ENCODE data around the gene ZNF441.
"Not testable (repeated sequence)": the region's sequence is repeated elsewhere in the genome, so short reads cannot be mapped to it uniquely, and the experiment has no call there.

Gene ZNF441

GRCh38 chr19:11781295-11782057, 14.7 kb downstream of the ZNF441 start:
- no peak for DNase-seq

DNA sequence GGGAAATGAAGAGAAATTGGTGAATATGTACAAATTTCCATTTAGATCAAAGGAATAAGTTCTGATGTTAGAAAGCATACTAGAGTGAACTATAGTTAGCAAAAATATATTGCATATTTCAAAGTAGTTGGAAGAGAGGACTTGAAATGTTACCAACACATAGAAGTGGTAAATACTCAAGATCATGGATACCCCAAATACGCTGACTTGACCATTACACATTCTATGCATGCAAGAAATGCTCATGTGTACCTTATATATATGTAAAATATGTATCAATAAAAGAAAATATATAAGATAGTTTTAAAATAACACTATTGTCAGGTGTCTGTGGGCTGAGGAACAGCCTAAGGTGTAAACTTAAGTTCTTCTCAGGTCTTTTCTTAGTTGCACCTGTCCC, 17.0 kb downstream of the ZNF441 start:
- no peak for DNase-seq

- no peak for DNase-seq
Observed at GRCh38 chr19:11784356-11784755, 17.6 kb downstream of the ZNF441 start.

- DNase-seq: no peak
Observed at GRCh38 chr19:11787536-11787935, 20.7 kb downstream of the ZNF441 start.

GRCh38 chr19:11792942-11793341, 26.1 kb downstream of the ZNF441 start:
- DNase-seq: no peak

- DNase-seq: peak; percentile 62
Observed at GRCh38 chr19:11797491-11797890, 30.7 kb downstream of the ZNF441 start.

GRCh38 chr19:11798391-11799330, 31.9 kb downstream of the ZNF441 start, which contains the start of gene ZNF491:
ZNF491 (plus strand) TSS chr19:11798523; CDS start chr19:11805954, 7,431 bp downstream.
- peak; percentile 78 for DNase-seq

- DNase-seq: no peak
Observed at GRCh38 chr19:11806354-11807098, 39.7 kb downstream of the ZNF441 start.

DNA sequence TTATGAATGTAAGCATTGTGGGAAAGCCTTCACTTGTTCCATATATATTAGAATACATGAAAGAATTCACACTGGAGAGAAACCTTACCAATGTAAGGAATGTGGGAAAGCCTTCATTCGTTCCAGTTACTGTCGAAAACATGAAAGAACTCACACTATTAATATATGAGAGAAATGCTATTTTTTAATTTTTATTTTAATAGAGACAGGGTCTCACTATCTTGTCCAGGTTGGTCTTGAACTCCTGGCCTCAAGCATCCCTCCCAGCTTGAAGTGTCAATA, 40.2 kb downstream of the ZNF441 start:
- no peak for DNase-seq

GRCh38 chr19:11813703-11814028, 46.9 kb downstream of the ZNF441 start:
- DNase-seq: no peak

DNA sequence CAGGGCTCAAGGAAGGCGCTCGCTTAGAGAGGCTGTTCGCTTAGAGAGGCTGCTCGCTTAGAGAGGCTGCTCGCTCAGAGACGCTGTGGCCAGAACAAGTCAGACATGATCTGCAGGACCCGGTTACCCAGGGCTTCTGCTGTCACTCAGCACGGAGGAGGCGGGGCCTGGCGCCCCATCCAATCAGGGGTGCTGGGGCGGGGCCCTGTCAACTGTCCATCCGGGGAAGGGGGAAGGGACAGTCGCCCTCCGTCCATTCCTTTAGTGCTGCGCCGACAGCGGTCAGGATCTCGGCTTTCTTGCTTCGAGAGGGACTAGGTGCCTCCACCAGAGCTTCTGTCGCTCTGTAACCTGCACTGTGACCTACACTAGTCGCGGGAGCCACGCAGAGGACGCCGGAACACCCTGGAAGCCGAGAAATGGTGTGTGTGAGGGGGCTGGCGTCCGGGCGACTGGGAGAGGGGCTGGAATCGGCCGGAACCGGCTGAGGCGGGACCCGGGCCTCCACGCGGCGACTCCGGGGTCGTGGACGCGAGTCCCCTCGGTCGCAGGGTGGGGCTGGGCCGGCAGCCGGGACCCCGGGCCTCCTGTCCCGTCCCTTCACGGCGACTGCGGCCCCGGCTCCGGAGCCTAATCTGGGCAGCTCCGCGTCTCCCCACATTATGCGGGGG, 47.4 kb downstream of the ZNF441 start, which contains the start of gene ZNF440:
Gene ZNF440, plus strand, starts transcription at position 245 of the 671 bp plus-strand sequence. Its CDS starts 175 bp downstream, at position 420.
- peak; percentile 72 for DNase-seq

GRCh38 chr19:11814700-11815035, 47.9 kb downstream of the ZNF441 start:
- DNase-seq: no peak

DNA sequence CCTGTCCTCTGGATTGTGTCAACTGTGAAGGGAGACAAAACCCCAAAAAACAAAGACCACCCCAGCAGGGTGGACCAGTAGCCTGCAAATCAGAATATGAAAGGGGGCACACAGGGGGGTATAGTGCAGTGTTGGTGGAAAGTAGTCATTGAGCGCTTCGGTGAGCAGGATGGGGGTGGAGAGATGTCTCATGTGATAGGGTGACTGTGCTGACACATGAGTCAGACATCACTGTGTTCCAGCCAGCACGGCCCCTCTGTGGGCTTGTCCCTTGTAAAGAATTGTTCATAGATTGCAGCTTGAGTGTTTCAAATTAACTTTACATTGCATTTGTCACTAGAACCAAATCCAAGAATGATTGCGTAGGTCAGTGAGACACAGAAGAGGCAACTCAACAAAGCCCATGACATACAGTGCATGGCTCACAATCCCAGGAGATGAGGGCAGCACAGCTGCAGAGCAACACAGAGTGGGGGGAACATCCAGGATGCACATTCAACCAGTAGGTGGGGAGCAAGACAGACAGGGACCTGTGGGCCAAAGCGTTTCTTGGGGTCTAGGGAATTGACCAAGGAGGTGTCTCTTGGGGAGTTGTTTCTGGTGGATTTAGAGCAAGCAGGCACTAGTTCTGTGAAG, 54.8 kb downstream of the ZNF441 start:
- no peak for DNase-seq

- DNase-seq: not testable (repeated sequence)
Observed at GRCh38 chr19:11828957-11829876, 62.4 kb downstream of the ZNF441 start.

- no peak for DNase-seq
Observed at GRCh38 chr19:11832253-11832912, 65.6 kb downstream of the ZNF441 start.

GRCh38 chr19:11833541-11833940, 66.7 kb downstream of the ZNF441 start:
- no peak for DNase-seq
